ENCODE results near the gene TMEM40.
A peak's percentile ranks its signal among the peaks of the same experiment; 100 is the strongest.
"Not testable (repeated sequence)": the region's sequence is repeated elsewhere in the genome, so short reads cannot be mapped to it uniquely, and the experiment has no call there.

The TMEM40 gene

DNA sequence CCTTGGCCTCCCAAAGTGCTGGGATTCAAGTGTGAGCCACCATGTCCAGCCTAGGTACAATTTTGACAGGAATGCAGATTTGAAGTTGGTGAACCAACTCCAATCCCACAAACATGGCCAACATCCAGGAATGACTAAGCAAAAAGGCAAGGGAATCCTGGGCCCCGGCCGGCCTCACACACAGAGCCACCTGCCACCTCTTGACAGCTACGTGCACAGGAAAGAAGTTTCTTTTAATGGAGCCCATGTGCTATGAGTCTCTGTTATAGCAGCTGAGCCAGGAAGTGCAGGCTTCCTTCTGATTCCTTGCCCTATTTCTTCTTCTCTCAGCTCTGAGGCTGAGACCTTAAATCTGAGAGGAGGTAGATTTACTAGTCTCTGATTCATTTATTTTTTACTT is 8.8 kb downstream of the TMEM40 start:
- no peak for DNase-seq

DNA sequence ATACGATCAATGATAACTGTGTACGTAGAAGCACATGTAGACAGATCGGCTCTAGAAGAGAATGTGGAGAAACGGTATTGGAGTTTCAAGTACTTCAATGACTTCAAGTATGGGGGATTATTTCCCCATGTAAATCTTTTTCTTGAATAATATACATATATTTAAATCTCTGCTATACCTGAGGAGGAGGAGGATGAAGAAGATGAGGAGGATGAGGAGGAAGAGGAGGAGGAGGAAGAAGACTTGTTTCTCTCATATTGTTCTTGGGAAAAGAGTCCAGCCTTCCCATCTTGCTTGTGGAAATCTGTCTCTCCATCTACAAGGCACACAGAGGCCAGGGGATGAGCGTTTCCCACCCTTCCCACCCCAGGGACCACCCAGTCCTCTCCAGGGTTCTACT is 10.6 kb downstream of the TMEM40 start:
- DNase-seq = no peak

DNA sequence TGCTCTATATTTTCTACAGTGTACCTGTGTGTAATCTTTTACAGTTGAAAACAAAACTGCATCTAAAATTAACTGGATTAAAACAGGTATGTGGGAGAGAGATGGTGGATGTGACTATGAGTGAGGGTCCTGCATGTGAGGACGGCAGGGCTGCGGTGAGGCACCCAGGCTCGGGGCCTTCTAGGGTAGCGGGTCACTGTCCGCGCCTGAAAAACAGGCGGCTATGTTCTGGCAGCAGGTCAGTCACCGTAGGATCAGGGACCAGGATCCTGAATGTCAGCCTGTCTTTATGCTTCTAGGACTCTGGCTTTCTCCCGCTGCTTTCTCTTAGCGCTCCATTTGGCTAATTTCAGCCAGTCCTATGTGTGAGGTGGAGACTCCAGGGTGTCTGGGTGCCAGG is 12.6 kb downstream of the TMEM40 start:
- DNase-seq = no peak

DNA sequence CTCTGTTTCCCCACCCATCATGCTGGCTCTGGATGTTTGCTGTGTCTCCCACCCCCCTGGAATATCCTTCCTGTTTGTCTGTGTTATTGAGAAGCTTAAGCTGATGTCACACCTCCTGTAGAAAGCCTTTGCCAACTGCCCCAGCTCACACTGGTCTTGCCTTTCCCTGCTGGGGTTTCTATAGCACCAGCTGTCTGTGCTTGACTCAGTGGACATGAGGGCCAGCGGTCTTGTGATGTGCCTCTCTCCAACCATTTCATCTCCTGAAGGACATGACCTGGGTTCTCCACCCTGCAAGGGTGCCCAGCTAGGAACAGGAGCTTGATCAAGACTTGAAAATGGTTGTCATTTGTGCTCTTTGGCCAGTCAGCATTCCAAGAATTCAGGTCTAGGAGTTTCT is 14.7 kb downstream of the TMEM40 start:
- DNase-seq = no peak

DNA sequence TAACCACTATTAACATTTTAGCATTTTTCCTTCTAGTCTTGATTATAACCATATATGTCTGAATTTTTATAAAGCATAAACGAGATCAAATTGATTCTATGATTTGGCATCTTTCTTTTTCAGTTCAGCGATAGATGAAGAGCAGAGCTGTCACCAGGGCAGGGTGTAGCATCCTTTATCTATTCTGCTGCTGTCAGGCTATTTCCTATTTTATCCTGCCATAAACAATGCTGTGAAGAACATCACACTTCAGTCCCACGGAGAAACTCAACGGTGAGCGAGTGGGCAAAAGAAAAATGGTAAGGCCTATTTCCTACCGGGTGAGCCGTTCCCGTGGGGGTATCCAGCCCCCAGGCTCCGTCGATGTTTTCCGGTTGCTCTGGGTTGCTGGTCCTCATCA is 15.5 kb downstream of the TMEM40 start:
- DNase-seq = no peak

DNA sequence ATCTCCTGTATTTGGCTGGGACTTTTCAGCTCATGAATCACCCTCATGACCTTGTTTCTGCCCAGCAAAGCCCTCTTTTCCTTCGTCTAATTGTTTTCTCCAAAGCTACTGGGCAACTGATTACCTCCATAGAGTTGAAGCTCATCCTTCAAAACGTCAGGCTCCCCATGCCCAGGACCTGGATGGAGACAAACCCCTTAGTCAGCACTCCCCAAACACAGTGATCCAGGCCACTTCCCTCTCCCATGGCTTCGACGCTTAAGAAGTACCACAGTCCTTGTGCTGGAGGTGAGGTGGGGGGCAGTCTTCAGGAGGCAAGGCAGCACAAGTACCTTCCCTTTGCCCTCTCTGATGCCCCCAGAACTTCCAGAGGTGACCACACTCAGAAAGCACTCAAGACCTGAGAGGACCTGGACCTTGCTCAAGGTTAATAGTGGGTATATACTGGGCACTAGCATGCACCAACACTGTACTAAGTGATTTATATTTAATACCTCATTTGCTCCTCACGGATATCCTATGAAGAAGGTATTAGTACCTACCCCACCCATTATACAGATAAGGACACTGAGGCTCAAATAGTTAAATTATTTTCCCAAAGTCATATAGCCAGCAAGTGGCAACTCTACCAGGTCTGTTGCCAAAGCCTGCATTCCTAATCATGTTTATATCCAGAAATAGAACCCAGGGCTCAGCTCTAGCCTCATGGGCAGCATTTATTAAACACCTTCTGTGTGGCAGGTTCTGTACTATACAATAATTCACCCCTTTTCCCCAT is 16.5 kb downstream of the TMEM40 start:
- no peak for DNase-seq

DNA sequence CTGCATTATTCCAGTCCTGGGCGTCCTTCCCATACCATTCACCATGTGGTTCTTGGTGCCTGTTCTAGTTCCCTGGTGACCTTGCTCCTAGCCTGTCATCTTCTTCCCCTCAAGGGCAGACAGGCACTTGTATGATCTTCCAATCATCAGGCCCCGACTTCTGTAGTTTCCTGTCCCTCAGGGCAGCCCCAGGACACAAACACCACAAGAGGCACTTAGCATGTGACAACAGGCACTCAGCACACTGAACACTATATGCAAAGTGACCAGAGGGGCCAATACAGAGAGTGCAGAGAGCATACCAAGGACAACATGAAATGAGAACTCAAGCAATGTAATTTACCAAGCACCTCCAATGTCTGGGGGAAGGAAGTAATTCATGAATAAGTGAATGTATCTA is 17.9 kb downstream of the TMEM40 start:
- no peak for DNase-seq

DNA sequence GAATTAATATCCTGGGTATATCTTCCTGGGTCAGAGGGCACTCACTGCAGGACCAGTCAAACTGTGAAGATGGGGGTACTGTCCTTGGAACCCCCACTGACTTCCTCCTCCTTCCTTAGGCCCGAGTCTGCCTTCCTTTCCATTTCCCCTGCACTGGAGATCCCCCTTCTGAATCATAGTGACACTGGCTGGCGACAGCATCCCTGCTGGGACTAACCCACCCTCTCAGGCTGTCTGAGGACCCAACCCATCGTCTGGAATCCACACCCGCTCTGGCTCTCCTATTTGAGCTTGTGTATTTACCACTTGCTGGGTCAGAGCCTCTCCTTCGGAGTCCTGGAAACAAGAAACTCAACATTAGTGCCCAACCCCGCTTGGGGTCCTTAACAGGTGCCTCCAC is 21.2 kb downstream of the TMEM40 start:
- DNase-seq = no peak

DNA sequence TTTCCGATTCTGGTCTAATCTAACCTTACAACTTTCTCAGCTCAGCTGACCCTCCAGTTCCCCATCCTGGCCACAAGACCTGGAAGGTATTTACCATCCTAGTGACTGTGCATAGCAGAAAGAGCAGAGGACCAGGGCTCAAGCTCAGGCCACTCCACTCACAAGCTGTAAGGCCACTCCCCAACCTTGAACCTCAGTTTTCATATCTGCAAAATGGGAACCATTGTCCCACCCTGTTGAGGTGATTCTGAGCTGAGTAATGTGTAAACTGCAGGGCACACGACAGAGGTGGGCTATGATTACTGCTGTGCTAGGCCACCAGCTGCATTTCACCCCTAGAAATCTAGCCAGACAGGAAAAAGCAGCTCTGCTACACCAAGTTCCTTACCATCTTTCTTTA is 21.7 kb downstream of the TMEM40 start:
- DNase-seq = no peak

DNA sequence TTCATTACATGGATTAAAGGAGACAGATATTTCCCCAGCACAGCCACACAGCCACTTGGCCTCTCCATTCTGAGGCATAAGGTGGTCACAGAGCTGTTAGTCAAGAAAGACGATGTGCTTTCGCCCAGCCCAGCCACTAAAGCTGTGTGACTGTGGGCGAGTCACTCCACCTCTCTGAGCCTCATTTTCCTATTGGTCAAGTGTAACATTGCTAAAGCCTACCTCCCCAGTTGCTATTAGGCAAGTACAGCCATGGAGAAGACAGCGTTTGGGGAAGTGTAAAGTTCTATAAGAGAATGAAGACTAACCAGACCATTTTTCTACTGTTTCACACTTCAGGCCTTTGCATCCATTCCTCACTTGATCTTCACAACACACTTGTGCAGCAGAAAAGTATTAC is 24.1 kb downstream of the TMEM40 start:
- no peak for DNase-seq

DNA sequence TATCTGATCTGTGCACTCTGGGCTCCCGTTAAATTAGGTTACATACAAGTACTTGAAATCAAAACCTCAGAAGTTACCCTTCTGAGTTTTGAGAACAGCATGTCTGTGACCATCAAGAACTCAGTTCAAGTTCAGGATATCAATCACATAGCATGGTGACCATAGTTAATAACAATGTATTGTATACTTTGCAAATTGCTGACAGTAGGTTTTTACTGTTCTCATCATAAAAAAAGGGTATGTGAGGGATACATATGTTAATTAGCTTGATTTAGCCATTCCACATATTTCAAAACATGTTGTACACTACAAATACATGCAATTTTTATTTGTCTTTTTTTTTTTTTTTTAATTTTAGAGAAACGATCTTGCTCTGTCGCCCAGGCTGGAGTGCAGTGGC is 25.5 kb downstream of the TMEM40 start:
- no peak for DNase-seq

DNA sequence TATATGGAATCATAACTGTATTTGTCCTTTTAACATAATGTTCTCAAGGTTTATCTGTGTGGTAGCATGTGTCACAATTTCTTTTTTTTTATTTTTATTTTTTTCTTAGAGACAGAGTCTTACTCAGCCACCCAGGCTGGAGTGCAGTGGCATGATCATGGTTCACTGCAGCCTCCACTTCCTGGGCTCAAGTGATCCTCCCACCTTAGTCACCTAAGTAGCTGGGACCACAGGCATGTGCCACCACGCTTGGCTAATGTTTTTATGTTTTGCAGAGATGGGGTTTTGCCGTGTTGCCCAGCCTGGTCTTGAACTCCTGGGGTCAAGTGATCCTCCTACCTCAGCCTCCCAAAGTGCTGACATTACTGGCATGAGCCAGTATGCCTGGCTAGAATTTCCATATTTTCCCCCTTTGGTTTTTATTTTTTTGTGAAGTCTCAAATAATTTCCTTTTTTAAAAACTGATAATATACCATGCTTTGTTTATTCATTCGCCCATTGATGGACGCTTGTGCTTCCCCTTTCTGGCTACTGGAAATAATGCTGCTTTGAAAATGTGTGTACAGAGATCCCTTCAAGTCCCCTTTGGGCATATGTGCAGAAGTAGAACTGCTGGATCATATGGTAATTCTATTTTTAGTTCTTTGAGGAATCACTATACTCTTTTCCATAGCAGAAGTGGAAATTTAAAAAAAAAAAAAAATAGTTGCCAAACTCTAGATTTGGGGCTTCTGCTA is 28.4 kb downstream of the TMEM40 start:
- no peak for DNase-seq

DNA sequence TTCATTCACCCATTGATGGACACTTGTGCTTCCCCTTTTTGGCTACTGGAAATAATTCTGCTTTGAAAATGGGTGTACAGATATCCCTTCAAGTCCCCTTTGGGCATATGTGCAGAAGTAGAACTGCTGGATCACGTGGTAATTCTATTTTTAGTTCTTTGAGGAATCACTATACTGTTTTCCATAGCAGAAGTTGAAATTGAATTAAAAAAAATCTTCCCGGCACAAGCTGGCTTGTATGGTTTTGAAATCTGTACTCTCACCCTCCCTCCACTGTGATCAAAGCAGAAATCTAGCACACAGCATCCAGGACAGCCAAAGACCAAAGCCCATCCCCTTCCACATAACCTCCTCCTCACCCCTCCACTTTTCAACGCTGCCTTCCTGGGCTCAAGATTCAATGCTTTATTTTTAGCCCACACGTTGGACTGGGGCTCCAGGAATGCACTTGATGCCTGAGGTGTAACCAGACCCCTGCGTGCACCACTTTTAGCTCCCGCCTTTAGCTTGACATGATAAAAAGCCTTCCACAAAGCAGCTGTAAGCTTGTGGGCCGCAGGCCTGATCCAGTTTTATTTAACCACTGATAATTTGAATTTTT is 29.9 kb downstream of the TMEM40 start:
- DNase-seq = no peak

DNA sequence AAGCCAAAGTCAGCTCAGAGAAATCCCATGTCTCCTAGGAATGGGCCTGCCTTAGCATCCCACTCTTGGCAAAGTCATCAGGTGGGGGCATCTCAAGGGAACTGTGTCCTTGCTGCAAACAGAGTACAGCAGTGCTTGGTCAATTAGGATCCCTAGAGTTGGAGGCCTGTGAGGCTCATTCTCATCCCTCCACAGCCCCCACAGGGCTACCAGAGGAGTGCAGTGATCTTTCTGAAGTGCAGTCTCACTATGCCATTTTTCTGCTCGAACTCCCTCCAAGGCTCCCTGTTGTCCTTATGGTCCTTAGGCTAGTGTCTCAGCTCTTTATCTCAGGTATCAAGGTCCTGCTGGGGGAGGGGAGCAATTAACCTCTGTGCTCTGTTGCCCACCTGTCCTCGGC is 31.1 kb downstream of the TMEM40 start:
- DNase-seq = no peak

DNA sequence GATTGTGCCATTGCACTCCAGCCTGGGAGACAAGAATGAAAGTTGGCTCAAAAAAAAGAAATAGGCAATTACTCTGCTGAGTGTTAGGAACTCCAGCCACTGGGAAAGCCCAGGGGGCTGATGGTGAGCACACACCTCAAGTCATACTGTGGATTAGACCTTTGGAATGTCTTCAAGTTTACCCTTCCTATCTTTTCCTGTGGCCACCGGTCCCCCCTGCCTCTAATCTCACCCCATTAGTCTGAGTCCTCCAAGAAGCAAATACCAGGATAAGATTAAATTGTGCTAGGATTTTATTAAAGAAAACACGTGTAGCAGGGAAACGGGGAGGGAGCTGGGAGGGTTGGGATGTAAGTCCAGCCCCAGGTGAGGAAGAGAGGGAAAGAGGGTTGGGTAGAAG is 31.6 kb downstream of the TMEM40 start:
- DNase-seq = no peak

DNA sequence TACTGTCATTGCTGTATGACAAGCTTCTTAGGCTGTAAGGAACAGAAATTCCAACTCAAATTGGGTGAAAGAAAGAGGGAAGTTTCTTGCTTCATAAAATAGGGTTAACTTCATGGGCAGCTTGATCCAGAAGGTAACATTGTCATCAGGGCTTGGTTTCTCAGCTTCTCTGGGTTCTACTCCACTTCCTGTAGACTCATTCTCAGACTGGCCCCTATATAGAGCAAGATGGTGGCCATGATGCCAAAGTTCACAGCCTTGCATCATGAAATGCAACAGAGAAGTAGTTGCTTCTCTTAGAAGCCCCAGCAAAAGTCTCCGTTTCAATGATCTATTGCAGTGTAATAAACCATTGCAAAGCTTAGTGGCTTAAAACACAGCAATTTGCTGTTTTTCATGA is 33.6 kb downstream of the TMEM40 start:
- DNase-seq = no peak

DNA sequence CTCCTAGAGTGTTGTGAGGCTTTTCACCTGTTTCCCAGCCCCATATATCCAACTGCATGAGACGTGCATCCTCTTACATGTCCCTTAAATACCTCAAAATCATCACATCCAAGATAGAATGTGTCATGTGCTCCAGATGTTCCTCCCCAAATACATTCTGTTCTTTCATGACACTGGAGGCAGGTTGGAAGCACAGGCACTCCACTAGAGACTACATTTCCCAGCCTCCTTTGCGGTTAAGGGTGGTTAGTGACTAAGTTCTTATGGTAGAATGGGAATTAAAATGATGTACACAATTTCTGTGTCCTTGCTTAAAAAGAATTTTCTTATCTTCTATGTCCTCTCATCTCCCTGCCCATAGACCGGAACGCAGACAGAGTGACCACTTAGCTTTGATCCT is 34.3 kb downstream of the TMEM40 start:
- DNase-seq = no peak

DNA sequence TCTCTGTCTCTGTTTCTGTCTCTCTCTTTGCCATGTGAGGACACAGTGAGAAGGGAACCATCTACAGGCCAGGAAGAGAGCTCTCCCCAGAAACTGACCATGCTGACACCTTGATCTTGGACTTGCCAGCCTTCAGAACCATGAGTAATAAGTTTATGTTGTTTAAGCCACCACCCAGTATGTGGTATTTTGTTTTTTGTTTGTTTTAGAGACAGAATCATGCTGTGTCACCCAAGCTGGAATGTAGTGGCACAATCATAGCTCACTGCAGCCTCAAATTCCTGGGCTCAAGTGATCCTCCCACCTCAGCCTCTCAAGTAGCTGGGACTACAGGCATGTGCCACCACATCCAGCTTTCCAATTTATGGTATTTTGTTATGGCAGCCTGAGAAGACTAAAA is 35.7 kb downstream of the TMEM40 start:
- DNase-seq = not testable (repeated sequence)

DNA sequence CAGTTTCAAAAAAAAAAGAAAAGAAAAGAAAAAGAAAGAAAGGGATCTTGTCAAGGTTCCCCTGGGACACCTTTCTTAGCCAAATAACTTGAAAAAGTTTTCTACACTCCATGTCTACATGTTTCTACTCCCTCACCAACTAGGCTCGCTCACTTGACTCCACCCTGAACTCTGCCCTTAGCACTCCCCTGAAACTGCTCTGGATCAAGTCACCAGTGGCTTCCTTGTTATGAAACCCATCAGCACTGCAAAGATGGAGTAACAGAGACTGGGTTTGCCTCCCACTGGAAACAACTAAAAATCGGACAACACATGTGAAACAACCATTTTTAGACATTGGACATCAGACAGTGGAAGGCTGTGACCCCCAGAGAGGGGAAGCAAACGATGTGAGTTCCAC is 36.8 kb downstream of the TMEM40 start:
- DNase-seq = no peak

DNA sequence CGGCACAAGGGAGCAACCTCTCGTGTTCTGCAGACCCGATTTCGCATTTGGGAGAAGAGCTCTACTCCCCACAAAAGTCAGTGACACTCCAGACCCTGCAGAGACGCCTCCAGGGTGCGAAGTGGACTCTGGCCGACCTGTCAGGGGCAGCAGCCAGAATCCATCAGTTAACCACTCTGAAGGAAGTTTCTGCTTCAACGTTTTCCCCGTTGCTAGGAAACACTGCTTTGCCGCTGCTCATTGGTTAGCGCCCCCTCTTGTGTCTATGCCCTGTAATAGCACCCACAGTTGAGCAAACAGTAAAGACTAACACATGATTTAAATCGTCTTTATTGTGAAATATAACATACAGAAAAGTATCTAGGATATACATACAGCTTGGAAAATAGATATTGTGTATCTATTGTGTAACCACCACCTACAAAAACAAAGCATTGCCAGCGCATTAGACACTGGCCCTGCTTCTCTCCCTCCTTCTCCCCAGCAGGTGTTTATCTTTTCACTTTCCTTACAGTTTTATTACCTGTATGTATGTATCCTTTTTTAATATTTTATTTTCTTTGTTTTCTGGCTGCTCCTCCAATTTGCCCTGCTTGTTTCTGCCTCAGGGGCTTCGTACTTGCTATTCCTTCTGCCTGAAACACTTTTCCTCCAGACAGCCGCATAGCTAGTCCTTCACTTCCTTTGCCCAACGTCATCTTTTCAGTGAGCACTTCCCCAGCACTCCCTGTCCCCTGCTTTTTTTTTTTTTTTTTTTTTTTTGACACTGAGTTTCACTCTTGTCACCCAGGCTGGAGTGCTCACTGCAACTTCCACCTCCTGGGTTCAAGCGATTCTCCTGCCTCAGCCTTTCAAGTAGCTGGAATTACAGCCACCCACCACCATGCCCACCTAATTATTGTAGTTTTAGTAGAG is 38.8 kb downstream of the TMEM40 start:
- DNase-seq = peak; percentile 87

DNA sequence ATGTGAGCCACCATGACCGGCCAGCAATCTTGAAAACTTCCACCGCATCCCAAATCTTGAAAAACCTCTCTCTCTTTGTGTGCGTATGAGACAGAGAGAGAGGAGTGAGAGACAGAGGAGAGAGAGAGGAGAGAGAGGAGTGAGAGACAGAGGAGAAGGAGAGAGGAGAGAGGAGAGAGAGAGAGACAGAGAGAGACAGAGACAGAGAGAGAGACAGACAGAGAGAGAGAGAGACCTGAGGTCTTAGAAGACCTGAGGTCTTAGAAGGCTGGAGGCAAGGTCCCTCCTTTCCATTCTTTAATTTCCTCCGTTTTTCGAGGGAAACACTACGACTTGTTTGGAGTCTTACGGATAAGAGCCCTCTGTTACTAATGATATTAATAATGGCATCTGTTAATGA is 39.5 kb downstream of the TMEM40 start:
- DNase-seq = no peak

DNA sequence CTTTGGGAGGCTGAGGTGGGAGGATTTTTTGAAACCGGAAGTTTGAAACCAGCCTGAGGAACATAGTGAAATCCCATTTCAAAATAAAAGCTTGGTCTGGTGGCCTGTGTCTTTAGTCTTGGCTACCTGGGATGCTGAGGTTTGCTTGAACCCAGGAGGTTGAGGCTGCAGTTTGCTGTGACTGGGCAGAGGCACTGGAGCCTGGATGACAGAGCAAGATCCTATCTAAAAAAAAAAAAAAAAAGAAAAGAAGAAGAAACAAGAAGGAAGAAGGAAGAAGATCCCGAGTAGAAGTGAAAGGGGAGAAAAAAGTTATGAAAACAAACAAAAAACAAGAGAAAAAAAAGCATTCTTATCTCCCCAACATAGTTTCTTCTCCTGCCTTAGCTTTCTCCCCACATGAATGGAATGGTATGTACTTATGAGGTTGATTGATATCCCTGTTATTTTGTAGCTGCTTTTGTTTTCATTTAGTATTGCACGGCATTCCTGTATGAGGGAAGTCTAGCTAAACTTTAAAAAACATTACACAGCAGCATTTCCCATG is 42.4 kb downstream of the TMEM40 start:
- DNase-seq = no peak

DNA sequence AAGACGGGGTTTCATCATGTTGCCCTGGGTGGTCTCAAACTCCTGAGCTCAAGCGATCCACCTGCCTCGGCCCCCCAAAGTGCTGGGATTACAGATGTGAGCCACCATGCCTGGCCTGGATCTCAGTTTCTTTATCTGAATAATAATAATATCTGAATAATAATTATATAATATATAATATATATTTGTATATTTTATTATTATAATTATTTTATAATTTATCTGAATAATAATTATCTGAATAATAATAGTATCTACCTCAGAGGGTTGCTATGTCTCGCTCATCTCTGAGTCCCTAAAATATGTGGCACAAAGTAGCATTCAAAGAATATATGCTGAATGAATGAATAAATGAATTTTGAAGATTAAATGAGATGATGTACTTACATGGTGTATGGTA is 44.8 kb downstream of the TMEM40 start:
- DNase-seq = no peak
